ENCODE data around the gene AUH.
"Not testable (repeated sequence)": the region's sequence is repeated elsewhere in the genome, so short reads cannot be mapped to it uniquely, and the experiment has no call there.

The AUH gene

GRCh38 chr9:91393826-91394225, 32.1 kb upstream of the AUH start:
- DNase-seq (ENCODE audit: low read depth in 1 of 2, low spot score in 1 of 2): no peak
- no peak for TF ChIP-seq JUND (IDR thresholded peaks at IDR 0.05; ENCODE audit: low read depth)
- in situ Hi-C loops (cut with HindIII; ENCODE audit: low pct_unique_long_range_greater_than_20kb, low sequenced_read_pairs): no loop called here

- in situ Hi-C loops (cut with HindIII; ENCODE audit: low pct_unique_long_range_greater_than_20kb, low sequenced_read_pairs): no loop called here
Observed at GRCh38 chr9:91392435-91392834, 30.7 kb upstream of the AUH start.

GRCh38 chr9:91391818-91392217, 30.1 kb upstream of the AUH start:
- in situ Hi-C loops (cut with HindIII; ENCODE audit: low pct_unique_long_range_greater_than_20kb, low sequenced_read_pairs): no loop called here
- no peak for TF ChIP-seq JUND (IDR thresholded peaks at IDR 0.05; ENCODE audit: low read depth)
- no peak for DNase-seq (ENCODE audit: low read depth in 1 of 2, low spot score in 1 of 2)

More at GRCh38 chr9:91392435-91392834, 30.7 kb upstream of the AUH start:
- TF ChIP-seq JUND (IDR thresholded peaks at IDR 0.05; ENCODE audit: low read depth): no peak
- DNase-seq (ENCODE audit: low read depth in 1 of 2, low spot score in 1 of 2): no peak

- in situ Hi-C loops (cut with HindIII; ENCODE audit: low pct_unique_long_range_greater_than_20kb, low sequenced_read_pairs): no loop called here
- no peak for DNase-seq (ENCODE audit: low read depth in 1 of 2, low spot score in 1 of 2)
- no peak for TF ChIP-seq JUND (IDR thresholded peaks at IDR 0.05; ENCODE audit: low read depth)
Observed at GRCh38 chr9:91391412-91391811, 29.7 kb upstream of the AUH start.

- DNase-seq (ENCODE audit: low read depth in 1 of 2, low spot score in 1 of 2); in situ Hi-C loops (cut with HindIII; ENCODE audit: low pct_unique_long_range_greater_than_20kb, low sequenced_read_pairs): not testable (repeated sequence)
Observed at GRCh38 chr9:91389686-91390085, 28.0 kb upstream of the AUH start.

- DNase-seq (ENCODE audit: low read depth in 1 of 2, low spot score in 1 of 2): no peak
- in situ Hi-C loops (cut with HindIII; ENCODE audit: low pct_unique_long_range_greater_than_20kb, low sequenced_read_pairs): no loop called here
- TF ChIP-seq JUND (IDR thresholded peaks at IDR 0.05; ENCODE audit: low read depth): no peak
Observed at GRCh38 chr9:91386765-91387164, 25.0 kb upstream of the AUH start.

- no peak for DNase-seq (ENCODE audit: low read depth in 1 of 2, low spot score in 1 of 2)
- TF ChIP-seq JUND (IDR thresholded peaks at IDR 0.05; ENCODE audit: low read depth): no peak
- in situ Hi-C loops (cut with HindIII; ENCODE audit: low pct_unique_long_range_greater_than_20kb, low sequenced_read_pairs): no loop called here
Observed at GRCh38 chr9:91384954-91385353, 23.2 kb upstream of the AUH start.

- in situ Hi-C loops (cut with HindIII; ENCODE audit: low pct_unique_long_range_greater_than_20kb, low sequenced_read_pairs): no loop called here
- no peak for DNase-seq (ENCODE audit: low read depth in 1 of 2, low spot score in 1 of 2)
- no peak for TF ChIP-seq JUND (IDR thresholded peaks at IDR 0.05; ENCODE audit: low read depth)
Observed at GRCh38 chr9:91383577-91383976, 21.9 kb upstream of the AUH start.

GRCh38 chr9:91382298-91382697, 20.6 kb upstream of the AUH start:
- in situ Hi-C loops (cut with HindIII; ENCODE audit: low pct_unique_long_range_greater_than_20kb, low sequenced_read_pairs): no loop called here
- no peak for DNase-seq (ENCODE audit: low read depth in 1 of 2, low spot score in 1 of 2)
- TF ChIP-seq JUND (IDR thresholded peaks at IDR 0.05; ENCODE audit: low read depth): no peak

- no peak for TF ChIP-seq JUND (IDR thresholded peaks at IDR 0.05; ENCODE audit: low read depth)
- no peak for DNase-seq (ENCODE audit: low read depth in 1 of 2, low spot score in 1 of 2)
- in situ Hi-C loops (cut with HindIII; ENCODE audit: low pct_unique_long_range_greater_than_20kb, low sequenced_read_pairs): no loop called here
Observed at GRCh38 chr9:91379426-91379825, 17.7 kb upstream of the AUH start.

GRCh38 chr9:91378695-91379127, 17.0 kb upstream of the AUH start:
- no peak for DNase-seq (ENCODE audit: low read depth in 1 of 2, low spot score in 1 of 2)
- in situ Hi-C loops (cut with HindIII; ENCODE audit: low pct_unique_long_range_greater_than_20kb, low sequenced_read_pairs): no loop called here
- no peak for TF ChIP-seq JUND (IDR thresholded peaks at IDR 0.05; ENCODE audit: low read depth)

- DNase-seq (ENCODE audit: low read depth in 1 of 2, low spot score in 1 of 2); in situ Hi-C loops (cut with HindIII; ENCODE audit: low pct_unique_long_range_greater_than_20kb, low sequenced_read_pairs): not testable (repeated sequence)
Observed at GRCh38 chr9:91378054-91378453, 16.3 kb upstream of the AUH start.

GRCh38 chr9:91376239-91376638, 14.5 kb upstream of the AUH start:
- in situ Hi-C loops (cut with HindIII; ENCODE audit: low pct_unique_long_range_greater_than_20kb, low sequenced_read_pairs): no loop called here
- no peak for TF ChIP-seq JUND (IDR thresholded peaks at IDR 0.05; ENCODE audit: low read depth)
- no peak for DNase-seq (ENCODE audit: low read depth in 1 of 2, low spot score in 1 of 2)

- no peak for DNase-seq (ENCODE audit: low read depth in 1 of 2, low spot score in 1 of 2)
- TF ChIP-seq JUND (IDR thresholded peaks at IDR 0.05; ENCODE audit: low read depth): no peak
- in situ Hi-C loops (cut with HindIII; ENCODE audit: low pct_unique_long_range_greater_than_20kb, low sequenced_read_pairs): no loop called here
Observed at GRCh38 chr9:91374939-91375338, 13.2 kb upstream of the AUH start.
